ENCODE measurements around the gene PAX3.

DNA sequence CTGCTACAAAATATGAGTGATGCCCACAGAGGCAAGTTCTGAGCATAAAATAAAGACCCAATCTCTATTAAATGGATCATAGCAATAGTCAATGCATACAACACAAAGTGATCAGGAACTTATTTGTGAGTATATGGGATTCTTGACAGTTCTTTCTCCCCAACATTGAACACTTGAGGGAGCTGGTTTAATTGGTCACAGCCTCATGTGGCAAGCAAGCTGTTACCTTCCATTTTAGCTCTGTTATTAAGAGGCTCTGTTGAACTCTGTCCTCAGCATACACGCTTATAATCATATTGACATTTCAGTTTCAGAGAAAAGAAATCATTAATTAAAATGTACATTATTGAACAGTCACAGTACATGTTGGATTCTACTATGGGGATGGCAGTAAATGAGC, 37.6 kb upstream of the PAX3 start:
- no peak for TF ChIP-seq POLR2A (IDR thresholded peaks at IDR 0.05)
- TF ChIP-seq CTCF (IDR thresholded peaks at IDR 0.05): no peak

All from body of pancreas (tissue), 4 donors.